HG03565 (cell line): ENCODE data around the gene HELB.

Experiments used
- ATAC-seq: cut with Tn5 transposase; IDR thresholded peaks from one replicate; pipeline ENCODE4 v1.9.1; 2021; ENCODE audit warnings: mild to moderate bottlenecking, moderate library complexity; ENCODE audit not compliant: unreplicated experiment

HELB gene

GRCh38 chr12:66301944-66302826 is at the start of gene HELB:
TSS of gene HELB (plus strand) at chr12:66302493. CDS start at chr12:66302604, 111 bp downstream.
- ATAC-seq, result peak; percentile 85

GRCh38 chr12:66252771-66253170 is 49.5 kb upstream of the HELB start:
- ATAC-seq, result no peak

GRCh38 chr12:66255737-66256136 is 46.6 kb upstream of the HELB start:
- no peak for ATAC-seq

- ATAC-seq, result no peak
These were observed 44.3 kb upstream of the HELB start for GRCh38 chr12:66258011-66258410.

- ATAC-seq, result no peak
These were observed 39.6 kb upstream of the HELB start for GRCh38 chr12:66262737-66263136.

GRCh38 chr12:66268562-66268961 is 33.7 kb upstream of the HELB start:
- no peak for ATAC-seq

- no peak for ATAC-seq
These were observed 33.2 kb upstream of the HELB start for GRCh38 chr12:66269142-66269541.

GRCh38 chr12:66269757-66270383 is 32.4 kb upstream of the HELB start:
- no peak for ATAC-seq

- ATAC-seq, result no peak
These were observed 31.7 kb upstream of the HELB start for GRCh38 chr12:66270613-66271012.

- ATAC-seq, result no peak
These were observed 29.6 kb upstream of the HELB start for GRCh38 chr12:66272650-66273049.

- ATAC-seq, result no peak
These were observed 29.1 kb upstream of the HELB start for GRCh38 chr12:66273147-66273546.

GRCh38 chr12:66275040-66275439 is 27.3 kb upstream of the HELB start:
- ATAC-seq, result peak; percentile 45

- no peak for ATAC-seq
These were observed 23.1 kb upstream of the HELB start for GRCh38 chr12:66279123-66279712.

- ATAC-seq, result no peak
These were observed 21.7 kb upstream of the HELB start for GRCh38 chr12:66280561-66280960.

GRCh38 chr12:66282244-66282643 is 20.0 kb upstream of the HELB start:
- no peak for ATAC-seq

- no peak for ATAC-seq
These were observed 15.0 kb upstream of the HELB start for GRCh38 chr12:66287275-66287674.

GRCh38 chr12:66288121-66288520 is 14.2 kb upstream of the HELB start:
- no peak for ATAC-seq

- ATAC-seq, result no peak
These were observed 12.8 kb upstream of the HELB start for GRCh38 chr12:66289485-66289884.

- ATAC-seq, result no peak
These were observed 11.5 kb upstream of the HELB start for GRCh38 chr12:66290716-66291200.

GRCh38 chr12:66296176-66296683 is 6.1 kb upstream of the HELB start:
- no peak for ATAC-seq

GRCh38 chr12:66297080-66297479 is 5.2 kb upstream of the HELB start:
- ATAC-seq, result no peak

- no peak for ATAC-seq
These were observed 4.4 kb upstream of the HELB start for GRCh38 chr12:66297923-66298322.
